Mesenchymal stem cell (in vitro differentiated cells and primary cell): ENCODE data around the gene PRKCZ.
"Not testable (repeated sequence)": the region's sequence is repeated elsewhere in the genome, so short reads cannot be mapped to it uniquely, and the experiment has no call there.

Experiments
- DNase-seq: peaks from one replicate; pipeline ENCODE4 v3.0.0-alpha.2; 2013
- H2AFZ ChIP-seq: one replicate; pipeline ENCODE4 v1.6.1; 2013; ENCODE audit warnings: low read depth, mild to moderate bottlenecking, control low read depth, inconsistent platforms, low read length, moderate library complexity
- H2AK5ac ChIP-seq: 2 replicates; pipeline ENCODE4 v1.6.1; 2013; ENCODE audit warnings: low read length, moderate library complexity, mild to moderate bottlenecking, inconsistent platforms; ENCODE audit not compliant: severe bottlenecking
- H2BK120ac ChIP-seq: one replicate; pipeline ENCODE4 v1.6.1; 2013; ENCODE audit warnings: low read depth, mild to moderate bottlenecking, inconsistent platforms, low read length, moderate library complexity
- H2BK12ac ChIP-seq, 2 experiments: one replicate each; pipeline ENCODE4 v1.6.1; 2013; ENCODE audit warnings: inconsistent platforms in 2 of 2, low read length in 2 of 2, mild to moderate bottlenecking in 2 of 2, moderate library complexity in 2 of 2, control low read depth in 1 of 2
- H2BK15ac ChIP-seq: one replicate; pipeline ENCODE4 v1.6.1; 2013; ENCODE audit warnings: mild to moderate bottlenecking, low read depth, inconsistent platforms; ENCODE audit not compliant: poor library complexity, severe bottlenecking
- H2BK5ac ChIP-seq: 2 replicates; pipeline ENCODE4 v1.6.1; 2013; ENCODE audit warnings: low read depth, mild to moderate bottlenecking, low read length, control low read depth, inconsistent platforms; ENCODE audit not compliant: poor library complexity, severe bottlenecking
- H3K14ac ChIP-seq, 2 experiments: one replicate each; pipeline ENCODE4 v1.6.1; 2013; ENCODE audit warnings: inconsistent platforms in 2 of 2, low read length in 2 of 2, control low read depth in 1 of 2, mild to moderate bottlenecking in 1 of 2, moderate library complexity in 1 of 2
- H3K18ac ChIP-seq, 2 experiments: one replicate each; pipeline ENCODE4 v1.6.1; 2013; ENCODE audit warnings: inconsistent platforms in 2 of 2, low read length in 2 of 2, control low read depth in 1 of 2, low read depth in 1 of 2, mild to moderate bottlenecking in 1 of 2
- H3K23ac ChIP-seq, 2 experiments: one replicate each; pipeline ENCODE4 v1.6.1; 2013; ENCODE audit warnings: inconsistent platforms in 2 of 2, low read length in 2 of 2, mild to moderate bottlenecking in 2 of 2, moderate library complexity in 2 of 2, control low read depth in 1 of 2
- H3K27ac ChIP-seq: 2 replicates; pipeline ENCODE4 v1.5.1; 2013; ENCODE audit warnings: mild to moderate bottlenecking, moderate library complexity, low read length, control low read depth, inconsistent platforms; ENCODE audit not compliant: poor library complexity, severe bottlenecking
- H3K27me3 ChIP-seq, 2 experiments: 2 replicates each; pipeline versions ENCODE4 v1.6.1 to v1.7.0; 2013; ENCODE audit warnings: low read length in 2 of 2, mild to moderate bottlenecking in 2 of 2, moderate library complexity in 2 of 2, control low read depth in 1 of 2, inconsistent platforms in 1 of 2; ENCODE audit not compliant: control insufficient read depth in 1 of 2, insufficient read depth in 1 of 2
- H3K36me3 ChIP-seq, 2 experiments: 2 replicates each; pipeline versions ENCODE4 v1.6.1 to v1.7.0; 2013; ENCODE audit warnings: low read length in 2 of 2, control low read depth in 1 of 2, inconsistent platforms in 1 of 2, low read depth in 1 of 2, mild to moderate bottlenecking in 1 of 2; ENCODE audit not compliant: insufficient read depth in 2 of 2, control insufficient read depth in 1 of 2
- H3K4ac ChIP-seq, 2 experiments: one replicate each; pipeline ENCODE4 v1.6.1; 2013; ENCODE audit warnings: inconsistent platforms in 2 of 2, low read length in 2 of 2, mild to moderate bottlenecking in 2 of 2, moderate library complexity in 2 of 2, control low read depth in 1 of 2, low read depth in 1 of 2
- H3K4me1 ChIP-seq: 2 replicates; pipeline ENCODE4 v1.6.1; 2013; ENCODE audit warnings: low read depth, low read length, control low read depth; ENCODE audit not compliant: control insufficient read depth, insufficient read depth
- H3K4me2 ChIP-seq: 2 replicates; pipeline ENCODE4 v1.6.1; 2013; ENCODE audit warnings: low read length, mild to moderate bottlenecking, inconsistent platforms; ENCODE audit not compliant: poor library complexity, severe bottlenecking
- H3K4me3 ChIP-seq, 2 experiments: 2 replicates each; pipeline versions ENCODE4 v1.5.1 to v1.7.0; 2013; ENCODE audit warnings: low read length in 2 of 2, mild to moderate bottlenecking in 2 of 2, control low read depth in 1 of 2, low read depth in 1 of 2; ENCODE audit not compliant: insufficient read depth in 1 of 2
- H3K79me1 ChIP-seq: replicated peaks from 2 replicates; pipeline ENCODE4 v1.6.1; 2013; ENCODE audit warnings: mild to moderate bottlenecking, control low read depth, low read length, inconsistent platforms; ENCODE audit not compliant: poor library complexity, severe bottlenecking
- H3K9ac ChIP-seq: 2 replicates; pipeline ENCODE4 v1.7.0; 2013; ENCODE audit warnings: mild to moderate bottlenecking, low read length, moderate library complexity
- H3K9me3 ChIP-seq: 2 replicates; pipeline ENCODE4 v1.7.0; 2013; ENCODE audit warnings: mild to moderate bottlenecking, low read length; ENCODE audit not compliant: control insufficient read depth
- H4K8ac ChIP-seq: one replicate; pipeline ENCODE4 v1.6.1; 2013; ENCODE audit warnings: inconsistent platforms, mild to moderate bottlenecking, low read length, moderate library complexity
- H4K91ac ChIP-seq: one replicate; pipeline ENCODE4 v1.6.1; 2013; ENCODE audit warnings: mild to moderate bottlenecking, low read length, inconsistent platforms
- WGBS: methylation state at CpG from one replicate; pipeline ENCODE4 v1.1.7; 2013; ENCODE audit warnings: mixed read lengths; 5-methylcytosine and 5-hydroxymethylcytosine counted together

Gene PRKCZ

DNA sequence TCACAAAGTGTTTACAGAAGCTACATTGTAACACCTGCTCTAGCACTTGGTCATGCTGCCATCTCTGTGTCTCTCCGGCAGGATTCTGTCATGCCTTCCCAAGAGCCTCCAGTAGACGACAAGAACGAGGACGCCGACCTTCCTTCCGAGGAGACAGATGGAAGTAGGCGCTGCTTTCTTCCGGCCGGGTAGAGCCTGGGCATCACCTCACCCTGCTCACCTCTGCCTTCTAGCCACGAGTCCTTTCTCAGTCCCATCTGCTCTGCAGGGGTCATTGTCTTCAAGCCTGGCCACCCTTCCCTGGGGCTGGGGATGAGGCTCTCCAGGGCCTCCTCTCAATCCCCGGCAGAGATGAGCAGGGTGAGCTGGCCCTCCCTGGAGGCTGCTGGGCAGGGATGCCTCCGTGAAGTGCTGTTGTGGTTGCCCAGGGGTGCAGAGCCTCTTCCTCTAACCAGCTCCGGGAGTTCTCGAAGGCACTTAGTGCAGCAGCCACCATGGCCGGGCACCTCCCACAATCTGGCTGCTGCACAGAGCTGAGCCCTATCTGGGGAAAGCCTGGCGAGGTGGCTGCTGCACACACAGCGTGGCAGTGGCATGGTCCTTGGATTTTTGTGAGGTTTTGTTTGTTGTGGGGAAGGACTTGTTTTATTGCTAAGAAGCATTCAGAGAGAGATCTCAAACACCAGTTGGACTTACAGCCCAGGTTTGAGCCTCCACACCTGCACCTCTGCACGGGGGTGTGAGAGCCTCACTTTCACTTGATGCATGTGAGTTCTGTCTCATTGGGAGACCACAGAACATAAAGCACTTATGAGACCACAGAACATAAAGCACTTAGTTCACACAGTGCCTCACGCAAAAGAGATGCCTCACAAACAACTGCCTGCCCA lies 96.0 kb downstream of the PRKCZ start:
- Histone ChIP-seq H3K4me1 (no peaks in the 10 kb centered on the region), H3K4ac (no peak overlapping the region), H3K4me3 (no peak overlapping the region), H3K27me3 (peaks cover 0 to 31% of the 10 kb centered on the region in 2 experiments), H3K36me3 (peaks cover 0 to 66% of the 10 kb centered on the region in 2 experiments), H3K23ac (no peak overlapping the region), H3K9ac (no peak overlapping the region), H3K4me2 (no peak overlapping the region), H4K91ac (no peak overlapping the region), H3K27ac (no peak overlapping the region), H2BK120ac (no peak overlapping the region), H2AK5ac (no peak overlapping the region), H2AFZ (no peak overlapping the region), H2BK15ac (no peak overlapping the region), H3K79me1 (no peaks in the 10 kb centered on the region), H3K9me3 (no peaks in the 10 kb centered on the region), H2BK12ac (no peak overlapping the region), H2BK5ac (no peak overlapping the region), H3K14ac (no peak overlapping the region), H3K18ac (no peak overlapping the region), H4K8ac (no peak overlapping the region)
- WGBS, result 91% methylated on average over 19 of the region's 19 CpGs
- no peak for DNase-seq

GRCh38 chr1:2146836-2147517 lies 96.8 kb downstream of the PRKCZ start:
- Histone ChIP-seq H3K4me2 (no peak overlapping the region), H3K4me3 (no peak overlapping the region), H4K91ac (no peak overlapping the region), H2BK5ac (no peak overlapping the region), H3K4me1 (no peaks in the 10 kb centered on the region), H3K9ac (no peak overlapping the region), H2BK15ac (no peak overlapping the region), H2AK5ac (no peak overlapping the region), H3K79me1 (no peaks in the 10 kb centered on the region), H2BK120ac (no peak overlapping the region), H3K9me3 (no peaks in the 10 kb centered on the region), H2BK12ac (no peak overlapping the region), H4K8ac (no peak overlapping the region), H3K27ac (no peak overlapping the region), H3K27me3 (peaks cover 0 to 39% of the 10 kb centered on the region in 2 experiments), H3K14ac (no peak overlapping the region), H3K4ac (no peak overlapping the region), H3K36me3 (peaks cover 0 to 69% of the 10 kb centered on the region in 2 experiments), H3K18ac (no peak overlapping the region), H2AFZ (no peak overlapping the region), H3K23ac (no peak overlapping the region)
- 87% methylated on average over 11 of the region's 11 CpGs for WGBS
- DNase-seq, result no peak

- not testable (repeated sequence) for H4K8ac ChIP-seq, H2BK12ac ChIP-seq, H3K4me2 ChIP-seq, H3K14ac ChIP-seq, H3K9ac ChIP-seq, H2BK120ac ChIP-seq, H3K18ac ChIP-seq, H3K9me3 ChIP-seq, H3K27ac ChIP-seq, H3K79me1 ChIP-seq, H3K4ac ChIP-seq, H2AK5ac ChIP-seq, H3K23ac ChIP-seq, H4K91ac ChIP-seq, H2BK5ac ChIP-seq, H2AFZ ChIP-seq, DNase-seq, H3K4me3 ChIP-seq, H3K4me1 ChIP-seq, H2BK15ac ChIP-seq
- H3K36me3 ChIP-seq, result peaks cover 0 to 67% of the 10 kb centered on the region in 2 experiments
- peaks cover 0 to 39% of the 10 kb centered on the region in 2 experiments for H3K27me3 ChIP-seq
- WGBS, result 90% methylated on average over 5 of the region's 5 CpGs
Observed at GRCh38 chr1:2147869-2148268, 97.7 kb downstream of the PRKCZ start.

GRCh38 chr1:2148691-2149090 lies 98.5 kb downstream of the PRKCZ start:
- no peaks in the 10 kb centered on the region for H3K79me1 ChIP-seq

More at GRCh38 chr1:2148691-2149090, 98.5 kb downstream of the PRKCZ start:
- H3K4ac ChIP-seq, result no peak overlapping the region
- H4K91ac ChIP-seq, result no peak overlapping the region
- no peak overlapping the region for H3K27ac ChIP-seq
- H3K9me3 ChIP-seq, result no peaks in the 10 kb centered on the region
- no peak overlapping the region for H3K23ac ChIP-seq
- no peaks in the 10 kb centered on the region for H3K4me1 ChIP-seq
- no peak overlapping the region for H2BK5ac ChIP-seq
- H2BK15ac ChIP-seq, result no peak overlapping the region
- no peak for DNase-seq
- no peak overlapping the region for H3K18ac ChIP-seq
- no peak overlapping the region for H3K4me2 ChIP-seq
- no peak overlapping the region for H2BK12ac ChIP-seq
- H3K9ac ChIP-seq, result no peak overlapping the region
- H2AK5ac ChIP-seq, result no peak overlapping the region
- H3K4me3 ChIP-seq, result no peak overlapping the region
- no peak overlapping the region for H2AFZ ChIP-seq
- WGBS, result 82% methylated on average over 14 of the region's 14 CpGs
- H3K36me3 ChIP-seq, result peaks cover 0 to 73% of the 10 kb centered on the region in 2 experiments
- no peak overlapping the region for H4K8ac ChIP-seq
- no peak overlapping the region for H3K14ac ChIP-seq
- H2BK120ac ChIP-seq, result no peak overlapping the region
- H3K27me3 ChIP-seq, result peaks cover 0 to 37% of the 10 kb centered on the region in 2 experiments
